ENCODE data around the gene SLCO2B1.
A peak's percentile ranks its signal among the peaks of the same experiment; 100 is the strongest.

SLCO2B1 gene

GRCh38 chr11:75223954-75224643 lies 73.2 kb downstream of the SLCO2B1 start:
- no peak for DNase-seq (ENCODE audit: low read depth)

GRCh38 chr11:75225794-75226193 lies 74.9 kb downstream of the SLCO2B1 start:
- no peak for DNase-seq (ENCODE audit: low read depth)

- DNase-seq (ENCODE audit: low read depth) = no peak
These were observed 78.6 kb downstream of the SLCO2B1 start for GRCh38 chr11:75229466-75229865.

GRCh38 chr11:75230621-75231020 lies 79.7 kb downstream of the SLCO2B1 start:
- no peak for DNase-seq (ENCODE audit: low read depth)

- DNase-seq (ENCODE audit: low read depth) = no peak
These were observed 82.9 kb downstream of the SLCO2B1 start for GRCh38 chr11:75233754-75234172.

GRCh38 chr11:75236062-75236461 lies 85.2 kb downstream of the SLCO2B1 start:
- DNase-seq (ENCODE audit: low read depth) = no peak

GRCh38 chr11:75237050-75237449 lies 86.1 kb downstream of the SLCO2B1 start:
- no peak for DNase-seq (ENCODE audit: low read depth)

GRCh38 chr11:75238595-75239440 lies 87.9 kb downstream of the SLCO2B1 start:
- no peak for DNase-seq (ENCODE audit: low read depth)

GRCh38 chr11:75239531-75240290 lies 88.8 kb downstream of the SLCO2B1 start:
- DNase-seq (ENCODE audit: low read depth) = no peak

- DNase-seq (ENCODE audit: low read depth) = peak; percentile 20
These were observed 89.6 kb downstream of the SLCO2B1 start, which contains the start of gene TPBGL for GRCh38 chr11:75240311-75241035. TSS of gene TPBGL (plus strand) at chr11:75240774. CDS start at chr11:75241050, 276 bp downstream.

- peak; percentile 78 for DNase-seq (ENCODE audit: low read depth)
These were observed 90.4 kb downstream of the SLCO2B1 start for GRCh38 chr11:75241036-75241905.

- DNase-seq (ENCODE audit: low read depth) = no peak
These were observed 91.2 kb downstream of the SLCO2B1 start for GRCh38 chr11:75241906-75242644.

- no peak for DNase-seq (ENCODE audit: low read depth)
These were observed 92.1 kb downstream of the SLCO2B1 start for GRCh38 chr11:75242722-75243600.

GRCh38 chr11:75244052-75244814 lies 93.3 kb downstream of the SLCO2B1 start:
- DNase-seq (ENCODE audit: low read depth) = no peak

- DNase-seq (ENCODE audit: low read depth) = no peak
These were observed 94.6 kb downstream of the SLCO2B1 start for GRCh38 chr11:75245356-75246005.

GRCh38 chr11:75246006-75246670 lies 95.2 kb downstream of the SLCO2B1 start:
- DNase-seq (ENCODE audit: low read depth) = no peak

- DNase-seq (ENCODE audit: low read depth) = no peak
These were observed 95.9 kb downstream of the SLCO2B1 start for GRCh38 chr11:75246671-75247350.
